Keratinocyte (primary cell): ENCODE data around the gene MGAT1. TPM values are rescaled to one million over a fixed set of nuclear protein-coding genes. Genes with fewer than 3 reads are reported as not detected.

Source experiments
- DNase-seq: peaks from one replicate; pipeline ENCODE4 v3.0.0-alpha.2; 2011; ENCODE audit warnings: low read depth, missing footprints, low spot score
- FAIRE-seq: peaks from 2 replicates; lab custom pipeline; 2011; peaks lifted over from hg19 to GRCh38; lab: Jason Lieb, UNC
- H2AFZ ChIP-seq: 2 replicates; pipeline ENCODE4 v1.6.0; 2012; ENCODE audit warnings: low read length, control low read depth, inconsistent platforms; ENCODE audit not compliant: control insufficient read depth
- H3K27ac ChIP-seq: 2 replicates; pipeline ENCODE4 v1.5.1; 2011; ENCODE audit warnings: low read length; ENCODE audit not compliant: control insufficient read depth, insufficient read depth
- H3K27me3 ChIP-seq: 3 replicates; pipeline ENCODE4 v1.6.0; 2011; ENCODE audit warnings: low read length; ENCODE audit not compliant: control insufficient read depth, insufficient read depth; ENCODE audit errors: extremely low read depth
- H3K36me3 ChIP-seq, 2 experiments: 2 replicates in 1 of 2; 3 replicates in 1 of 2; pipeline ENCODE4 v1.5.1; 2011; ENCODE audit warnings: low read length in 2 of 2, mild to moderate bottlenecking in 1 of 2; ENCODE audit not compliant: control insufficient read depth in 2 of 2, insufficient read depth in 2 of 2; ENCODE audit errors: extremely low read depth in 1 of 2
- H3K4me1 ChIP-seq: 3 replicates; pipeline ENCODE4 v1.5.1; 2011; ENCODE audit warnings: low read length; ENCODE audit not compliant: control insufficient read depth, insufficient read depth; ENCODE audit errors: extremely low read depth
- H3K4me2 ChIP-seq: 3 replicates; pipeline ENCODE4 v1.6.0; 2011; ENCODE audit warnings: low read depth, low read length; ENCODE audit not compliant: control insufficient read depth, insufficient read depth; ENCODE audit errors: extremely low read depth
- H3K4me3 ChIP-seq, 3 experiments: fragments of 200-600 bp in 1 of 3; sonication (generic) in 1 of 3; 2 replicates in 2 of 3; 3 replicates in 1 of 3; pipeline ENCODE4 v1.5.1; 2011 to 2016; ENCODE audit warnings: low read length in 3 of 3, mild to moderate bottlenecking in 3 of 3, control low read depth in 2 of 3, inconsistent platforms in 1 of 3, low read depth in 1 of 3, mixed read lengths in 1 of 3, mixed run types in 1 of 3, moderate library complexity in 1 of 3; ENCODE audit not compliant: control insufficient read depth in 2 of 3, insufficient read depth in 2 of 3; ENCODE audit errors: extremely low read depth in 1 of 3
- H3K79me2 ChIP-seq: 2 replicates; pipeline ENCODE4 v1.6.0; 2012; ENCODE audit warnings: low read length; ENCODE audit not compliant: control insufficient read depth, insufficient read depth
- H3K9ac ChIP-seq: 3 replicates; pipeline ENCODE4 v1.6.0; 2011; ENCODE audit warnings: low read length; ENCODE audit not compliant: control insufficient read depth, insufficient read depth; ENCODE audit errors: extremely low read depth
- H3K9me1 ChIP-seq: 3 replicates; pipeline ENCODE4 v1.6.0; 2011; ENCODE audit warnings: low read length; ENCODE audit not compliant: control insufficient read depth, insufficient read depth; ENCODE audit errors: extremely low read depth
- H3K9me3 ChIP-seq: 2 replicates; pipeline ENCODE4 v1.5.1; 2012; ENCODE audit warnings: low read depth, low read length; ENCODE audit not compliant: control insufficient read depth
- H4K20me1 ChIP-seq: 3 replicates; pipeline ENCODE4 v1.6.0; 2011; ENCODE audit warnings: low read length; ENCODE audit not compliant: control insufficient read depth, insufficient read depth; ENCODE audit errors: extremely low read depth
- CTCF ChIP-seq, 3 experiments: IDR thresholded peaks in 1 of 3; conservative IDR thresholded peaks in 1 of 3; optimal IDR thresholded peaks in 1 of 3; 2 replicates in 2 of 3; 3 replicates in 1 of 3; pipeline versions ENCODE3 to v1.5.1; 2011; ENCODE audit warnings: low read length in 3 of 3, mild to moderate bottlenecking in 3 of 3, moderate library complexity in 2 of 3, control low read depth in 1 of 3, inconsistent platforms in 1 of 3; ENCODE audit not compliant: insufficient read depth in 2 of 3; ENCODE audit errors: extremely low read depth in 1 of 3
- EZH2 ChIP-seq: IDR thresholded peaks from one replicate; pipeline ENCODE4 v1.6.1; 2012; ENCODE audit warnings: inconsistent platforms, mild to moderate bottlenecking, low read length, moderate library complexity
- dilution Hi-C: fragments of 300-500 bp; cut with MboI; formaldehyde crosslinking; loops from one replicate; pipeline ENCODE4 v1.7.0; 2020; ENCODE audit warnings: low sequenced_read_pairs; ENCODE audit not compliant: extremely low pct_ligation_motif_present
- polyA plus RNA-seq, 5 experiments: library from polyadenylated mRNA; depleted of rRNA in 3 of 5; stranded (reverse) in 3 of 5; stranded (forward) in 1 of 5; unstranded in 1 of 5; fragments of >200 nt; gene quantifications; 1 replicate in 1 of 5; 2 replicates in 3 of 5; 3 replicates in 1 of 5; pipeline versions ENCODE4 v1.2.1 to v1.2.3, GENCODE V29; 2011 to 2012; ENCODE audit warnings: missing spikeins in 2 of 5, low read depth in 1 of 5, low replicate concordance in 1 of 5

Gene MGAT1
- polyA plus RNA-seq, 1 donor (not counting 4 experiments of a cell fraction or from before 2014, with no cell fraction given): 80.3 TPM

DNA sequence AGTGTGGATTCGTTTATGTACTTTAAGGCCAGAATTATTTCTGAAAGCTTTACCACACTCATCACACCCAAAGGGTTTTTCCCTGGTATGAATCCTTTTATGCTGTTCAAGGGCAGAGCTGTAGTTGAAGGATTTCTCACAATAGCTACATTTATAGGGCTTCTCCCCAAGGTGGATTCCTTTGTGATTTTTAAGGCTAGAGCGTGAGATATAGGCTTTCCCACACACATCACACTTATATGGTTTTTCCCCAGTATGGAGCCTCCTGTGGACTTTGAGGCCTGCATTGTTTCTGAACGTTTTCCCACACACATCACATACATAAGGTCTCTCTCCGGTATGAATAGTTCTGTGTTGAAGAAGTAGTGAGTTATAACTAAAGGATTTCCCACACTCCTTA is 47.2 kb upstream of the MGAT1 start:
- Histone ChIP-seq H2AFZ (no peak overlapping the region), H3K27ac (no peak overlapping the region), H4K20me1 (no peaks in the 10 kb centered on the region), H3K9ac (no peak overlapping the region), H3K4me2 (no peak overlapping the region), H3K27me3 (no peaks in the 10 kb centered on the region), H3K4me1 (no peaks in the 10 kb centered on the region), H3K4me3 (no peak overlapping the region), H3K79me2 (no peaks in the 10 kb centered on the region), H3K36me3 (peaks cover 20 to 21% of the 10 kb centered on the region in 2 experiments), H3K9me1 (no peaks in the 10 kb centered on the region), H3K9me3 (peaks cover 10% of the 10 kb centered on the region)
- FAIRE-seq (no peak), DNase-seq (no peak)
- no peak for TF ChIP-seq CTCF (optimal IDR thresholded peaks at IDR 0.05 in 1 of 3, IDR thresholded peaks at IDR 0.05 in 1 of 3, conservative IDR thresholded peaks at IDR 0.05 in 1 of 3; ENCODE audit: extremely low read depth in 1 of 3, insufficient read depth in 2 of 3, low read length in 3 of 3)
- TF ChIP-seq EZH2: no peak
- dilution Hi-C loops: no loop called here

- H3K4me2 ChIP-seq: no peak overlapping the region
- no peak overlapping the region for H3K27ac ChIP-seq
- H2AFZ ChIP-seq: no peak overlapping the region
- no peaks in the 10 kb centered on the region for H3K79me2 ChIP-seq
- H3K9me1 ChIP-seq: no peaks in the 10 kb centered on the region
- no peaks in the 10 kb centered on the region for H4K20me1 ChIP-seq
- no peaks in the 10 kb centered on the region for H3K27me3 ChIP-seq
- DNase-seq (no peak), FAIRE-seq (no peak)
- H3K9ac ChIP-seq: no peak overlapping the region
- dilution Hi-C loops: no loop called here
- no peaks in the 10 kb centered on the region for H3K4me1 ChIP-seq
- no peak overlapping the region for H3K4me3 ChIP-seq
- peaks cover 10% of the 10 kb centered on the region for H3K9me3 ChIP-seq
- peaks cover 20 to 21% of the 10 kb centered on the region in 2 experiments for H3K36me3 ChIP-seq
- TF ChIP-seq EZH2 (no peak), CTCF (optimal IDR thresholded peaks at IDR 0.05 in 1 of 3, IDR thresholded peaks at IDR 0.05 in 1 of 3, conservative IDR thresholded peaks at IDR 0.05 in 1 of 3; ENCODE audit: extremely low read depth in 1 of 3, insufficient read depth in 2 of 3, low read length in 3 of 3) (no peak)
Observed at GRCh38 chr5:180848878-180849277, 46.3 kb upstream of the MGAT1 start.
